Measurements from ENCODE around the gene PGP. TPM values are rescaled to one million over a fixed set of nuclear protein-coding genes. Genes with fewer than 3 reads are reported as not detected.

Gene PGP
- total RNA-seq, 1 experiment from 2014 or later, result 43.8 TPM

DNA sequence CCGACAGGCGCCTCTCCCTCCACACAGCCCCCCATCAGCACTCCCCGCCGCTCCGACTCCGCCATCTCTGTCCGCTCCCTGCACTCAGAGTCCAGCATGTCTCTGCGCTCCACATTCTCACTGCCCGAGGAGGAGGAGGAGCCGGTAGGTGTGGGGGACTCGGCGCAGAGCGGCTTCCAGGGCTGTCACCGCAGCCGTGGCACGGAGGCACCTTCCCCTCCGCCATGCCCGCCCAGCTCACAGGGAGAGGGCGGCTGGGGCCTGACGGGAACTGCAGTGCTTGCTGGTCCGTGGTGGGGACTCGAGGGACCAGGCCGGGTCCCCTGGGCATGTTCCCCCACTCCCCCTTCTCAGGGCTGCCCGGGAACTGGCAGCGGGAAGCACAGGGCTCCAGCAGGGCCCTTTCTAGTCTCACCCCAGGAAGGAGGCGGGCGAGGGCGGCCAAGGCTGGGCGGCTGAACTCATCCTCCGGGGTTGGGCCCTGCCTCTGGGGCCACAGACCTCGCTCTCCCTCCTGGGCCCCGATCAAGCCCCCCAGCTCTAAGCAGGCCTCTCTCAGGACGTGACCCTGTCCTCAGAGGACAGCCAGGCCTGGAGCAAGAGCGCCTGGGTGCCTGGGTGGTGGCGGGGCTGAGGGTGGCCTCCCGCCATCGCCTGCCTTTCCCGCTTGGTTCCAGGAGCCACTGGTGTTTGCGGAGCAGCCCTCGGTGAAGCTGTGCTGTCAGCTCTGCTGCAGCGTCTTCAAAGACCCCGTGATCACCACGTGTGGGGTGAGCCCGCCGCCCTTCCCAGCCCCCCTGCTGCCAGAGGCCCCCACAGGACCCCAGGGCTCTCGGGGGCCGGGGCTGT is 43.8 kb downstream of the PGP start:
- H3K27me3 ChIP-seq, result no peaks in the 10 kb centered on the region
- H3K36me3 ChIP-seq, result peaks cover 87% of the 10 kb centered on the region

DNA sequence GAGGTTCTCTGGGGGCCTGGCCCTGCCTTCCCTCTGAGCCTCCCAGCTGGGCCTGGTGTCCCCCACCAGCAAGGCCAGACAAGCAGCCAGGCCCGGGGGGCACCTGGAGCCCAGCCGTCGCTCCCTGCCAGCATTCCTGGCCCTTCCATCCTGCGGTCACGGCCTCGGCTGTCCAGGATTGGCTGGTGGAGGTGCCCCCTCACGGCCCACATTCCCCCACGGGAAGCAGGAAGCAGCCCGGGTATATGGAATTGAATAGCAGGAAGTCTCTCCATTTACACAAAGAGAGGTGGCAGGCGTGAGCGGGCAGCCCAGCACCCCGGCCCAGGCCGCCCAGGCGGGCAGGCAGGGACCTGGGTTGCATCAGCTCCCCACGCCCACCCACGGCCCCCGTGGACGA is 44.6 kb downstream of the PGP start:
- DNase-seq, result no peak
- H3K36me3 ChIP-seq, result peaks cover 82% of the 10 kb centered on the region

More for the DNA sequence above, 43.8 kb downstream of the PGP start:
- Histone ChIP-seq H3K9me3 (no peaks in the 10 kb centered on the region), H3K4me3 (no peak overlapping the region)
- no peak for DNase-seq

DNA sequence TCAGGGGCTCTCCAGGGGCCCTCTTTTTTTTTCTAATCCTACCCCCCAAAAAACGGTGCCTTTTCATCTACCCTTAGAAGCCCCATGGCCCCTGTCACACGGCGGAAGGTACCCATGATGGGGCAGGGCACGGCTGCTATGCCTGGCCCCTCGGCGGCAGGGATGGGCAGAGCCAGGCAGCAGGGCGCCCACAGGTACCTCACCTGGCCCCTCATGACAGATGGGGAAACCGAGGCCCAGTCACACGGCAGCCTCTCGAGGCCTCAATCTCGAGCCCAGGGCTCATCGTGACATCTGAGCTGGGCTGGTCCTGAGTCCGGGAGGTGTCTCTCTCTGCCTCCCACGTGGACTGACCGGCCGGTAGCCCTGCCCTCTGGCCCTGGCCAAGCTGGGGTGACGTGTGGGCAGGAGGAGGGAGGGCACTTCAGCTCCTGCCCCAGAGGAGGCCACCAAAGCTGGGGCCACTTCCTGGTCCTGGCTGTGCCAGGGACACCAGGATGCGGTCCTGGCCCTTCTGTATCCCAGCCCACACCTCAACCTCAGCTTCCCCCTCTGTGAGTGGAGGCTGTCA is 47.5 kb downstream of the PGP start:
- H3K4me3 ChIP-seq, result no peak overlapping the region
- peaks cover 84% of the 10 kb centered on the region for H3K36me3 ChIP-seq
- no peak for DNase-seq
- no peaks in the 10 kb centered on the region for H3K9me3 ChIP-seq
- H3K27me3 ChIP-seq, result no peaks in the 10 kb centered on the region

More for the DNA sequence above, 44.6 kb downstream of the PGP start:
- Histone ChIP-seq H3K4me3 (no peak overlapping the region), H3K9me3 (no peaks in the 10 kb centered on the region), H3K27me3 (no peaks in the 10 kb centered on the region)

DNA sequence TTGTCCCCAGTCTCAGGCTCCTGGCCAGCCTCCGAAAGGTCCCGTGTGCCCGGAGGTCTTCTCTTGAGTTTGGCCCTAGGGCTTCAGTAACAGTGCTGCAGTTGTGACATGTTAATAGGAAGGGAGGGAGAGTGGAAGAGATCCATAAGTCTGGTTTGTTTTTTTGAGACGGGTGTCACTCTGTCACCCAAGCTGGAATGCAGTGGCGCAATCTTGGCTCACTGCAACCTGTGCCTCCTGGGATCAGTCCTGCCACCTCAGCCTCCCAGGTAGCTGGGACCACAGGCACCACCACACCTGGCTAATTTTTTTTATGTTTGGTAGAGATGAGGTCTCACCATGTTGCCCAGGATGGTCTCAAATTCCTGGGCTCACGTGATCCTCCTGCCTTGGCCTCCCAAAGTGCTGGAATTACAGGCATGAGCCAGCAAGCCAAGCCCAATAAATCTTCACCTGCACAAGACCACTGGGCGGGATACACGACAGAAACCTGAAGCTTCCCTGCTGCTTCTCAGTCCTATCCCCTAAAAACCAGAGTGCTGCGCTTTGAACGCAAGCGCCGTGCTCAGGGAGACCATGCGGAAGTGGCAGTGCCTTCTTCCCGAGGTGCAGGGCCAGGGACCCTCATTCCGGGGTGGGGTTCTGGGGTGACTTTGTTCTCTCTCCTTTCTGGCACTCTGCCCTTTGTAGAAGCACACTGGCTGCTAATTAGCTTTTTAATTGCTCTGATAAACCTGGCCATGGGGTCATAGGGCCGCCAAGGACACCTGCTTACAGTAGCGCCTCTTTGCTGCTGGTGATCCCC is 48.2 kb downstream of the PGP start:
- no peak overlapping the region for H3K4me3 ChIP-seq
- peaks cover 84% of the 10 kb centered on the region for H3K36me3 ChIP-seq
- H3K27me3 ChIP-seq, result no peaks in the 10 kb centered on the region
- no peaks in the 10 kb centered on the region for H3K9me3 ChIP-seq
- no peak for DNase-seq

DNA sequence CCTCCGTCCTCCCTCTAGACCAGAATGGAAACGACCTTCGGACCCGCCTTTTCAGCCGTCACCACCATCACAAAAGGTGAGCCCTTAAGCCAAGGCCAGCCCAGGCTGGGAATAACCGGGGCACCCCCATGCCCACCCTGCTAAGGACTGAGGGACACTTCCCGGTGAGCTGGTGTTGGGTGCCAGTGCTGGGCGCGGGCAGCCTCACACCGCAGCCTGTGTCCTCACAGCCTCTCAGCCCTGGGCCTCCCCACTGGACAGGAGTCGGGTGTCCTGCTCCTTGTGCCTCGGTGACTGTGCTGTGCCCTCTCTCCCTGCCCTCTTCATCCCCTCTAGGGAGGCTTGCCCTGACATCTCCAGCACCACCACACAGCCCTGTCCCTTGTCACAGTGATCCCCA is 48.8 kb downstream of the PGP start:
- no peaks in the 10 kb centered on the region for H3K27me3 ChIP-seq
- no peaks in the 10 kb centered on the region for H3K9me3 ChIP-seq
- H3K4me3 ChIP-seq, result no peak overlapping the region
- no peak for DNase-seq
- H3K36me3 ChIP-seq, result peaks cover 81% of the 10 kb centered on the region

GRCh38 chr16:2163211-2163881 is 51.3 kb downstream of the PGP start:
- Histone ChIP-seq H3K27me3 (no peaks in the 10 kb centered on the region), H3K4me3 (no peak overlapping the region), H3K9me3 (no peaks in the 10 kb centered on the region), H3K36me3 (peaks cover 77% of the 10 kb centered on the region)
- DNase-seq, result no peak

- Histone ChIP-seq H3K36me3 (peaks cover 77% of the 10 kb centered on the region), H3K9me3 (no peaks in the 10 kb centered on the region), H3K27me3 (no peaks in the 10 kb centered on the region), H3K4me3 (no peak overlapping the region)
- DNase-seq, result no peak
Observed at GRCh38 chr16:2162676-2163118, 51.9 kb downstream of the PGP start.

GRCh38 chr16:2161911-2162310 is 52.7 kb downstream of the PGP start:
- Histone ChIP-seq H3K36me3 (peaks cover 77% of the 10 kb centered on the region), H3K4me3 (no peak overlapping the region), H3K27me3 (no peaks in the 10 kb centered on the region), H3K9me3 (no peaks in the 10 kb centered on the region)
- no peak for DNase-seq

Other genes starting within 250 kb of the PGP start
- gene RNF151, start 248.0 kb downstream of the PGP start, total RNA-seq (2014; rRNA removed; shearing (Covaris generic); ENCODE audit: low replicate concordance), result not detected in 2 replicates
- gene TBL3, start 242.8 kb downstream of the PGP start, total RNA-seq (2014; rRNA removed; shearing (Covaris generic); ENCODE audit: low replicate concordance), result 75.4 and 134 TPM in 2 replicates
- gene NOXO1, start 233.4 kb downstream of the PGP start, total RNA-seq (2014; rRNA removed; shearing (Covaris generic); ENCODE audit: low replicate concordance), result not detected in 2 replicates
- 39.9 and 64.5 TPM in 2 replicates for gene GFER, start 230.6 kb downstream of the PGP start, total RNA-seq (2014; rRNA removed; shearing (Covaris generic); ENCODE audit: low replicate concordance)
- 0.07 TPM in 1 of 2 replicates, not detected in the other for gene SYNGR3, start 224.9 kb downstream of the PGP start, total RNA-seq (2014; rRNA removed; shearing (Covaris generic); ENCODE audit: low replicate concordance)
- 75.0 and 86.5 TPM in 2 replicates for gene ZNF598, start 205.0 kb downstream of the PGP start, total RNA-seq (2014; rRNA removed; shearing (Covaris generic); ENCODE audit: low replicate concordance)
- gene NPW, start 195.1 kb downstream of the PGP start, total RNA-seq (2014; rRNA removed; shearing (Covaris generic); ENCODE audit: low replicate concordance), result not detected in 2 replicates
- gene NHERF2, start 187.9 kb downstream of the PGP start, total RNA-seq (2014; rRNA removed; shearing (Covaris generic); ENCODE audit: low replicate concordance), result 15.9 and 19.0 TPM in 2 replicates
- 57.1 and 74.7 TPM in 2 replicates for gene NTHL1, start 167.0 kb downstream of the PGP start, total RNA-seq (2014; rRNA removed; shearing (Covaris generic); ENCODE audit: low replicate concordance)
- 24.1 and 64.4 TPM in 2 replicates for gene TSC2, start 166.9 kb downstream of the PGP start, total RNA-seq (2014; rRNA removed; shearing (Covaris generic); ENCODE audit: low replicate concordance)
- gene PKD1, start 78.9 kb downstream of the PGP start, total RNA-seq (2014; rRNA removed; shearing (Covaris generic); ENCODE audit: low replicate concordance), result 60.2 and 106 TPM in 2 replicates
- not detected in 2 replicates for gene RAB26, start 66.2 kb downstream of the PGP start, total RNA-seq (2014; rRNA removed; shearing (Covaris generic); ENCODE audit: low replicate concordance)
- 68.0 and 111 TPM in 2 replicates for gene TRAF7, start 59.1 kb downstream of the PGP start, total RNA-seq (2014; rRNA removed; shearing (Covaris generic); ENCODE audit: low replicate concordance)
- 0.02 and 1.0 TPM in 2 replicates for gene CASKIN1, start 18.2 kb downstream of the PGP start, total RNA-seq (2014; rRNA removed; shearing (Covaris generic); ENCODE audit: low replicate concordance)
- gene MLST8, start 9.4 kb downstream of the PGP start, total RNA-seq (2014; rRNA removed; shearing (Covaris generic); ENCODE audit: low replicate concordance), result 29.0 and 42.6 TPM in 2 replicates
- gene BRICD5, start 4.0 kb downstream of the PGP start, total RNA-seq (2014; rRNA removed; shearing (Covaris generic); ENCODE audit: low replicate concordance), result 0.39 and 1.3 TPM in 2 replicates
- gene E4F1, start 8.8 kb upstream of the PGP start, total RNA-seq (2014; rRNA removed; shearing (Covaris generic); ENCODE audit: low replicate concordance), result 43.2 and 56.5 TPM in 2 replicates
- 0.39 and 2.0 TPM in 2 replicates for gene DNASE1L2, start 21.6 kb upstream of the PGP start, total RNA-seq (2014; rRNA removed; shearing (Covaris generic); ENCODE audit: low replicate concordance)
- 41.1 and 83.9 TPM in 2 replicates for gene ECI1, start 36.7 kb upstream of the PGP start, total RNA-seq (2014; rRNA removed; shearing (Covaris generic); ENCODE audit: low replicate concordance)
- 130 and 133 TPM in 2 replicates for gene RNPS1, start 53.3 kb upstream of the PGP start, total RNA-seq (2014; rRNA removed; shearing (Covaris generic); ENCODE audit: low replicate concordance)
- gene ABCA3, start 125.9 kb upstream of the PGP start, total RNA-seq (2014; rRNA removed; shearing (Covaris generic); ENCODE audit: low replicate concordance), result 1.1 and 5.1 TPM in 2 replicates
- gene CCNF, start 214.6 kb upstream of the PGP start, total RNA-seq (2014; rRNA removed; shearing (Covaris generic); ENCODE audit: low replicate concordance), result 33.3 and 35.9 TPM in 2 replicates
- gene TEDC2, start 245.3 kb upstream of the PGP start, total RNA-seq (2014; rRNA removed; shearing (Covaris generic); ENCODE audit: low replicate concordance), result 32.3 and 38.6 TPM in 2 replicates

All from MG63 (cell line).